Measurements from ENCODE around the gene LHX2. TPM values are rescaled to one million over a fixed set of nuclear protein-coding genes. Genes with fewer than 3 reads are reported as not detected.

LHX2 gene
- total RNA-seq, 1 donor from 2014 or later: not detected

GRCh38 chr9:124000784-124001457, 10.6 kb upstream of the LHX2 start:
- Histone ChIP-seq H3K36me3 (ENCODE audit: control insufficient read depth, insufficient read depth, low read length) (no peaks in the 10 kb centered on the region), H3K4me3 (ENCODE audit: low read depth, low read length) (no peak overlapping the region), H3K27me3 (ENCODE audit: control insufficient read depth, insufficient read depth, low read length) (peaks cover 74% of the 10 kb centered on the region)
- DNase-seq (ENCODE audit: low read depth): no peak
- FAIRE-seq: no peak
- no peak for TF ChIP-seq CTCF (IDR thresholded peaks at IDR 0.05; ENCODE audit: insufficient read depth, low read length, severe bottlenecking)

GRCh38 chr9:124001458-124001799, 10.1 kb upstream of the LHX2 start:
- peaks cover 75% of the 10 kb centered on the region for H3K27me3 ChIP-seq (ENCODE audit: control insufficient read depth, insufficient read depth, low read length)
- no peak for FAIRE-seq

GRCh38 chr9:124001866-124002525, 9.6 kb upstream of the LHX2 start:
- TF ChIP-seq CTCF (IDR thresholded peaks at IDR 0.05; ENCODE audit: insufficient read depth, low read length, severe bottlenecking): no peak
- no peaks in the 10 kb centered on the region for H3K36me3 ChIP-seq (ENCODE audit: control insufficient read depth, insufficient read depth, low read length)
- no peak for DNase-seq (ENCODE audit: low read depth)
- peaks cover 77% of the 10 kb centered on the region for H3K27me3 ChIP-seq (ENCODE audit: control insufficient read depth, insufficient read depth, low read length)
- FAIRE-seq: no peak
- H3K4me3 ChIP-seq (ENCODE audit: low read depth, low read length): no peak overlapping the region

More at GRCh38 chr9:124001458-124001799, 10.1 kb upstream of the LHX2 start:
- H3K36me3 ChIP-seq (ENCODE audit: control insufficient read depth, insufficient read depth, low read length): no peaks in the 10 kb centered on the region
- no peak overlapping the region for H3K4me3 ChIP-seq (ENCODE audit: low read depth, low read length)
- no peak for TF ChIP-seq CTCF (IDR thresholded peaks at IDR 0.05; ENCODE audit: insufficient read depth, low read length, severe bottlenecking)
- no peak for DNase-seq (ENCODE audit: low read depth)

DNA sequence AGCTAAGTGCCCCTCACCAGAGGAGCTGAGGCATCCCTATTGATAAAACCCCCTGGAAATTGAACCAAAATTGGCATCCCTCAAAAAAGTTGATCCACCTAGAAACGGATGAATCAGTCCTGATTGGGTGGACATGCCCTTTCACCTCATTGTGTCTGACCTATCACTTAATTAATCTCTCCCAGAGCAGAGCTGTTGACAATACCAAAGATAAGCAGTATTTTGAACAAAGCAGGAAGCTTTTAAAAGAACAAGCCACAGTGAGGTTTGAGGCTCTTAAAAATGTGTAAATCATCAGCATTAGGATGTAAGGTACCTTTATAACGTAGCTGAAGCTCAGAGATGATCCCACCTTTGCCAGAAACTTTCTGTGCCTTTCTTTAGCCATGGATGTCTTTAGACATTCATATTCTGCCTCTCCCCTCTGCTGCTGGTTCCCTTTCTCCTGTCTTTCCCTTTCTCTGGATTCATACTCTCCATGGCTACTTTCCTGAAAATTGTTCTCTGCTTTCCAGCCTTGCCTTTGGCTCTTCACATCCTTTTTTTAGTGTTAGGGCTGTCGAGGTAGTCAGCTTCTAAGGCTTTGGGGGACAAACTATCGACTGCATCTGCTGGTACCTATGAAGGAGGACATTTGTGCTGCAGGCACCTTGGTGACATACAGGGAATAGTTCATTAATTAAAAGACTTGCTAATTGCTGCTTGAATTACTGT, 7.8 kb upstream of the LHX2 start:
- no peak for TF ChIP-seq CTCF (IDR thresholded peaks at IDR 0.05; ENCODE audit: insufficient read depth, low read length, severe bottlenecking)
- peaks cover 76% of the 10 kb centered on the region for H3K27me3 ChIP-seq (ENCODE audit: control insufficient read depth, insufficient read depth, low read length)
- FAIRE-seq: no peak

GRCh38 chr9:124004593-124004992, 7.0 kb upstream of the LHX2 start:
- FAIRE-seq (no peak), DNase-seq (ENCODE audit: low read depth) (no peak)
- Histone ChIP-seq H3K36me3 (ENCODE audit: control insufficient read depth, insufficient read depth, low read length) (no peaks in the 10 kb centered on the region), H3K4me3 (ENCODE audit: low read depth, low read length) (no peak overlapping the region), H3K27me3 (ENCODE audit: control insufficient read depth, insufficient read depth, low read length) (peaks cover 80% of the 10 kb centered on the region)
- TF ChIP-seq CTCF (IDR thresholded peaks at IDR 0.05; ENCODE audit: insufficient read depth, low read length, severe bottlenecking): no peak

More for the DNA sequence above, 7.8 kb upstream of the LHX2 start:
- Histone ChIP-seq H3K36me3 (ENCODE audit: control insufficient read depth, insufficient read depth, low read length) (no peaks in the 10 kb centered on the region), H3K4me3 (ENCODE audit: low read depth, low read length) (no peak overlapping the region)
- DNase-seq (ENCODE audit: low read depth): no peak

All from bronchial epithelial cell (primary cell).